ENCODE data around the gene NRF1.
"Not testable (repeated sequence)": the region's sequence is repeated elsewhere in the genome, so short reads cannot be mapped to it uniquely, and the experiment has no call there.

Gene NRF1

GRCh38 chr7:129782818-129783583, 171.5 kb downstream of the NRF1 start:
- no peak for DNase-seq (ENCODE audit: low read depth)

GRCh38 chr7:129783584-129783919, 172.0 kb downstream of the NRF1 start:
- no peak for DNase-seq (ENCODE audit: low read depth)

- DNase-seq (ENCODE audit: low read depth): no peak
Observed at GRCh38 chr7:129784437-129784782, 172.9 kb downstream of the NRF1 start.

GRCh38 chr7:129784783-129785684, 173.5 kb downstream of the NRF1 start:
- DNase-seq (ENCODE audit: low read depth): no peak

- no peak for DNase-seq (ENCODE audit: low read depth)
Observed at GRCh38 chr7:129785685-129786514, 174.4 kb downstream of the NRF1 start.

GRCh38 chr7:129786825-129787563, 175.5 kb downstream of the NRF1 start:
- no peak for DNase-seq (ENCODE audit: low read depth)

GRCh38 chr7:129789000-129789399, 177.5 kb downstream of the NRF1 start:
- no peak for DNase-seq (ENCODE audit: low read depth)

GRCh38 chr7:129789652-129790051, 178.1 kb downstream of the NRF1 start:
- no peak for DNase-seq (ENCODE audit: low read depth)

- DNase-seq (ENCODE audit: low read depth): no peak
Observed at GRCh38 chr7:129790136-129790535, 178.6 kb downstream of the NRF1 start.

GRCh38 chr7:129792721-129793120, 181.2 kb downstream of the NRF1 start:
- DNase-seq (ENCODE audit: low read depth): no peak

GRCh38 chr7:129793506-129794310, 182.2 kb downstream of the NRF1 start:
- DNase-seq (ENCODE audit: low read depth): no peak

GRCh38 chr7:129794461-129794860, 182.9 kb downstream of the NRF1 start:
- DNase-seq (ENCODE audit: low read depth): not testable (repeated sequence)

GRCh38 chr7:129796186-129796775, 184.8 kb downstream of the NRF1 start:
- no peak for DNase-seq (ENCODE audit: low read depth)

- DNase-seq (ENCODE audit: low read depth): no peak
Observed at GRCh38 chr7:129797214-129797789, 185.8 kb downstream of the NRF1 start.

GRCh38 chr7:129798616-129799349, 187.3 kb downstream of the NRF1 start:
- DNase-seq (ENCODE audit: low read depth): no peak

GRCh38 chr7:129799350-129799955, 187.9 kb downstream of the NRF1 start:
- DNase-seq (ENCODE audit: low read depth): no peak

- no peak for DNase-seq (ENCODE audit: low read depth)
Observed at GRCh38 chr7:129800901-129801300, 189.4 kb downstream of the NRF1 start.

GRCh38 chr7:129801882-129802281, 190.4 kb downstream of the NRF1 start:
- DNase-seq (ENCODE audit: low read depth): no peak

GRCh38 chr7:129803546-129804081, 192.1 kb downstream of the NRF1 start:
- DNase-seq (ENCODE audit: low read depth): no peak
